Activated T-helper 9 cell treated with anti-CD3 and anti-CD28 coated beads, Interleukin-2, amount 50 U/mL, for 16 hours (primary cell): Measurements from ENCODE around the gene ZBTB16.

Experiments
- DNase-seq: peaks from one replicate; pipeline ENCODE4 v3.0.0-alpha.2; 2020; ENCODE audit warnings: low read depth

ZBTB16 gene

DNA sequence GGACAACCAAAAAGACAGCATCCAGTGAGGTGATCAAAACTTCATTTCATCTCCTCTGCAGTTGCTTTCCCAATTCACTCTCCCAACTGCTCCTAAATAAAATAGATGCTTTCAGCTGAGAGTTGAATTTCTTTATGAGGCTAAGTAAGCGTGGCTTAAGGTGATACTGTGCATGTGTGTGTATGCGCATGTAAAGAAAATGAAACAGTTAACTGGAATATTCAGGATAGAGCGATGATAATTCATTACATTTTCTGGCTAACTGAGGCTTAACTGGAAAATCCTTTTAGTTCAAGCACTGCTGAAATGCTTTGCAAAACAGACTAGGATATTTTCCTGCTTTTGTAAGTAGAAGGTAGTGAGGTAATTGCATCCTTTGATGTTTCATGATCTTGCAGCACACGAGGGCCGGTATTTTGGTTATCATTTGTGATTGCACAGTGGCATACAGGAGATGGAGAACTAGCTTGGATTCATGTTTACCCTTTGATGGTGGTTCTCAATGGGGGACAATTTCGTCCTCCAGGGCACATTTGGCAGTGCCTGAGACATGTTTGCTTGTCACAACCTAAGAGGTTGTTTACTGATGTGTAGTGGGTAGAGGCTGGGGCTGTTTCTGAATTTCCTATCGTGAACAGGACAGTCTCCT, 71.2 kb downstream of the ZBTB16 start:
- DNase-seq = no peak

- no peak for DNase-seq
These were observed 72.0 kb downstream of the ZBTB16 start for GRCh38 chr11:114131461-114131864.

GRCh38 chr11:114132417-114132816, 72.9 kb downstream of the ZBTB16 start:
- DNase-seq = no peak

DNA sequence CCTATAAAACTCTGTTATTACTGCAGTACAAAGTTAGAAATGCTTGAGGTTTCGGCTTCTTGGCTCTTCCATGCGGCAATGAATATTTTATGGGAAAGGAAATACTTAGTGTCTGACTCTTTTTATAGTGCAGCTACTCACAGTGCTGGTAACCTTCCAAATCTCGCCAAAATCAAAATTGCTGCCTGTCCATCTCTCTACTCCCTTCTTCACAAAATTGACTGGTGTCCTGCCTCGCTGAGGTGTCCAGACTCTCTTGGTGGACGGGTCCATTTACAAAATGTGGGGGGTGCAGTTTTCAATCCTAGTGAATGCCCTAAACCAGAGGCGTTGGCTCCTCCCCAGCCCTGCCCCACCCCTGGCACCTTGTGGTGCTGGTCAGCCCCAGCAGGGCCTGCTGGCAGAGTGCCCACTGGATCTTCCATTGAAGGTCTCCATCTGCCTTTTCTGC, 73.5 kb downstream of the ZBTB16 start:
- no peak for DNase-seq

- no peak for DNase-seq
These were observed 74.2 kb downstream of the ZBTB16 start for GRCh38 chr11:114133548-114134329.

GRCh38 chr11:114134870-114135269, 75.4 kb downstream of the ZBTB16 start:
- no peak for DNase-seq

GRCh38 chr11:114135737-114136151, 76.2 kb downstream of the ZBTB16 start:
- no peak for DNase-seq

DNA sequence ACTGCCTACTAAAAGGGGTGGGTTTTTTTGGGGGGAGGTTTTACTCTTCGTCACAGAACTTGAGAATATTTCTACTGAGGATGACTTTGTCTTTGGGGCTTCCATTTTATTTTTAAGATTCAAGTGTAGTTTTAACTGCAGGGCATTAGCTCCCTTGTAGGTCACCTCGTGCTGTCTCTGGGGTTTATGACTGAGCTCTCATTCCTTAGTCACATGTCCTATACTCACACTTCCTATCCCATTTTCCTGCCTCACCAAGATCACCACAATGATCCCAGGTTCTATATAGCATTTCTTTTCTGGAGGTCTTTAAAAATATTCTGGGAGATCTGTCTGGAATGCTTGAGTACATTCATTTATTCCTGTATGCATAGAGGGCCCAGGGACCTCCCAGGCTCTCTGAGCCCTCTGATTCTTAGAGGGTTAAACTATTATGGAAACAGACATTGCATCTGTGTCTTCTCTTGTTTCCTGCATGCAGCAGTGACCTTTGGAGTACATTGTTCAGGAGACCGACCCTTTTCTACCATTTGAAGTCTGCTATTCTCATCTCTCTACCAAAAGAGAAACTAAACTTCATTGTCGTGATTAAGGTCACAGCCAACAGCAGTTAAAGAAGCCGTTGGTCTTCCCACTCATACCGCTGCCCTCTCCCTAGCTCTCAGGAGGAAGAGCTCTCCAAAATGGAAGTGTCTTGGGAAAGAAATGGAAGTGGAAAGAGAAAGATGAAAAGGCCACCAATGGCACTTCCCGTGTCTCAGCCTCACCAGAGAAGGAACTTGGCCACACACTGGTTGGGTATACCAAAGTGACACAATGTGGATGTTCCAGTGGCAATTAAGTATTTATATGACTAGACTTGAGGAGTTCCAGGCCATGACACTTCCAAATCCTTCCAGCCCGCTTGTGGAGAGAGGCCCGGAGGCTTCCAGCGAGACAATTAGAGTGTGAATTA, 77.5 kb downstream of the ZBTB16 start:
- no peak for DNase-seq

DNA sequence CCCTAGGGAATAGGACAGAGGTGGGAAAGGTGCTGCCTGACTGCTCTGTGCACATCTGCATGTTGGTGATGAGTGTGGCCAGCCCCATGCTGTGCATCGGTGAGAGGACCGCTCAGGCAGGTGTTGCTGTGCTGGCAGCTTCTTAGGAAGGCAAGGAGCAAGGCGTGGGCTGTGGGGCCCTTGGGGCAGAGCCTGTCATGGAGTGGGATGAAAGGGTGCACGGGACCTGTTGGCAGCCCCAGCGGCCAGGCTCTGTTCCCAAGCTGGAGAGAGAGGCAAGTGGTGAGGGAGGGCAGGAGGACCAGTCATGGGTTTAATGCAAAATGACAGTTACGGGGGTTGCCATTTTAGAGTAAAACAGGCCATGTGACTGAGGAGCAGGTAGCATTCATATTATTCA, 78.3 kb downstream of the ZBTB16 start:
- DNase-seq = no peak

DNA sequence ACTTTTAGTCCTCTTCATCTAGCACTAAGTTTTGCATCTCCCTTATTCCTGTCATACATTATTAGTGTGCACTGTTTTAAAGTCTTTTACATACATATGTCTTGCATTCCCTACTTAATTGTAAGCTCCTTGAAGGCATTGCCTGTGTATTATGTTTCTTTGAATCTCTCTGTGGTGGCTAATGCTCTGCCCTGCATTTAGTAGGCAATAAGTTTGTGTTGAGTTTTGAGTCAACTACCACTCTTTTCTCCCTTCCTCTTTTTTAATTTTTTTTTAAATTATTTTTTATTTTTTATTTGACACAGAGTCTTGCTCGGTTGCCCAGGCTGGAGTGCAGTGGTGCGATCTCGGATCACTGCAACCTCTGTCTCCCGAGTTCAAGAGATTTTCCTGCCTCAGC, 78.9 kb downstream of the ZBTB16 start:
- no peak for DNase-seq

DNA sequence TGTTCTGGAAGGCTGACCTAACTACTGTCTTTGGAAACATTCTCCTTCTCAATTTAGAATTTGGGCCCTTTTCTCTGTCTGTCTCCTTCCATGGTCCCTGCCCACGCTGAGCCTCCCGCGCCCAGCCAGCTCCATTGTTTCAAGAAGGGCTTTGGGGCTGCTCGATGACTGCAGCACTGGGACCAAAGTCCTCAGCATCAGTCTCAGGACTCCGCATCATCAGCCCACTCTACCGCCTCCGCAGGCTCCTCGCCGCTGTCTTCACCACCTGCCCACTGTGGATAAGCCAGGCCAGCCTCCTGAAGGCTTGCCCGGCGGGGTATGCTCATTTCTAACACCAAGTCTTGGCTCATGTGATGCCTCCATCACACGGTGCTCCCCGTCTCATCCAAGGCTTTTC, 81.3 kb downstream of the ZBTB16 start:
- DNase-seq = no peak

DNA sequence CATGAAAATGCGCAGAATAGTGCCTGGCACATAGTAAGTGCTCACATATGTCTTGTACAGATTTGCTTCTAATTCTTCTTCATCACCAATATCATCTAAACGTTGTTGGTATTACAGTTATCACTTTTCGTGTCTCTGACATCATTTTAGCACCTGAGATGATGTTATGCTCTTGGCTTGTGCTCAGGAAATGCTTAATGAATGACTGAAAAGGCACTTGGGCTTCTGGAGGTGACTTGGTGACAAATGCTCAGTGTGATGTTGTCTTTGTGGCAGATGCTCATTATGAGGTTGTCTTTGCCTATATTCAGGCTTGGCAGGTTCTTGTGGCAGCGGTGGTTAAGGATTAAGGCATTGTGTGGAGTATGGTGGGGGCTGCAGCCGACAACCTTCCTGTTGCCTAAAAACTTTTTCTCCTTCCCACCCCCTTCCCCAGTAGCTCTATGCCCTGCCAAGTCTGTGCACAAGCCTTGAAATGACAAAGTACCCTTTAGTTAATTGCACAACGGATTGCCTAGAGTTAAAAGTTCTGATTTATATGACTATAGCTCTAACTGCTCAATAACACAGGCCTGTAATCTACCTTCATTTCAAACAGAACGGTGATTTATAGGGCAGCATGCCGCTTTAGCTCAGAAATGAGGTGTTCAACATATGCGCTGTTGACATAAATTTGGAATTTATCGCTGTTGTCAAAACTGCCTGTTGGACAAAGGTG, 82.5 kb downstream of the ZBTB16 start:
- DNase-seq = no peak

DNA sequence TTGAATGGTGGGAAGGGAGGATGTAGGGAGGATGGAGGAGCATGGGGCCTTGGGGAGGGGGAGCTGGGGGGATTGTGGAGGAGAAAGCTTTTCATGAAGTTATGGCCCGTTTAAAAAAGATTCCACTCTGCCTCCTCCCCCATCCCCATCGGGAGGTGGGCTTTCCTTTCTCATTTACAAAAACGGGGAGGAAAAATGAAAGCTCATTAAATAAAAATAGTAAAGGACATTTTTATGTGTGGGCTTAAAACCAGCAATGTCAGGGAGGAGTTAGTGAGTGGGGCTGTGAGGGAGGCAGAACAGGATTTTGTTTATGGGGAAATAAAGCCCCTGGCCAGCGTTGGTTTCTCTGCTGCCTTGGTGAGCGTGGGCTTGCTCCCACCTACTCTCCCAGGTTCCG, 83.2 kb downstream of the ZBTB16 start:
- DNase-seq = no peak

- DNase-seq = no peak
These were observed 85.8 kb downstream of the ZBTB16 start for GRCh38 chr11:114145166-114145775.

DNA sequence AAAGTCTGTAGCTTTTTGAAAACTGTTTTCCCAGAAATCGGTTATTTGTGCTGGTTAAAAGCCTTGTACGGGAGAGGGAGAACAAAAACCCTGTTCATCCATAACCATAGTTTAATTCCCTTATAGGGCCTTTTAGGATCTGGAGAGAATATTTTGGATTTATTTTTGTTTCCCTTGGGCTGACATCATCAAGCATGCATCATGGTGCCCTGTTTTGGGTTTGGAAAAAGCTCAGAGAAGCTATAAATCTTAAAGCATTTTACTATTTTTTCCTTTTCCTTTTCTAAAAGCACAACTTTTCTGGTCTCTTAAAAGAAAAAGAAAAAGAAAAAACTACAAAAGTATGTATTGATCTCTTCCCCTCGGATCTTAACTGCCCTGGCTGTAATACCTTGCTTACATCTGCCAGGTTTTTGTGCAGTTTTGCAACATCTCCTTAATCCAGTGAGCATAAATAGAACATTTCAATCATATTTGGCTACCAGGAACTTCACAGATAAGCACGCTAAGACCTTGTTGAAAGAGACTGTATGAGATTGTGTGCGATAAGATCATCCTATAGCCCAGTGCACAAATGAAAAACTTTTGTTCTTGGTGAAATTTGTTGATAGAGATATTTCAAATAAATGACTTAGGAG, 88.0 kb downstream of the ZBTB16 start:
- DNase-seq = no peak

GRCh38 chr11:114148013-114148382, 88.5 kb downstream of the ZBTB16 start:
- DNase-seq = no peak

- DNase-seq = no peak
These were observed 90.3 kb downstream of the ZBTB16 start for GRCh38 chr11:114149689-114150407.

GRCh38 chr11:114150671-114151070, 91.2 kb downstream of the ZBTB16 start:
- no peak for DNase-seq

GRCh38 chr11:114151631-114152030, 92.1 kb downstream of the ZBTB16 start:
- no peak for DNase-seq

- DNase-seq = no peak
These were observed 92.7 kb downstream of the ZBTB16 start for GRCh38 chr11:114152162-114152561.
